NCI-H146 treated with DMSO at 0.1 percent for 48 hours (cell line): Measurements from ENCODE around the gene EBLN1.

Source experiments
- DNase-seq: peaks from one replicate; lab custom pipeline; 2025; ENCODE audit not compliant: unreplicated experiment; lab: John Stamatoyannopoulos, UW

Gene EBLN1

DNA sequence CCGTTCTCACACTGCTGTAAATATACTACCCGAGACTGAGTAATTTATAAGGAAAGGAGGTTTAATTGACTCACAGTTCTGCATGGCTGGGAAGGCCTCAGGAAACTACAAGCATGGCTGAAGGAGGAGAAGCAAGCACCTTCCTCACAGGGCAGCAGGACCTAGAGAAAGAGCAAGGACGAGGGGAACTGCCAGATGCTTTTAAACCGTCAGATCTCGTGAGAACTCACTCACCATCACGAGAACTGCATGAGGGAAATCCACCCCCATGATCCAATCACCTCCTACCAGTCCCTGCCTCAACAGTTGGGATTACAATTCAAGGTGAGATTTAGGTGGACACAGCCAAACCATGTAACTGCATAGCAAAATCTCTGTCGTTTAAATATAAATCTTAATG is at the start of gene EBLN1:
EBLN1 (minus strand) TSS at position 174 of the 400 bp plus-strand sequence. CDS start 8,032 bp downstream, outside the sequence.
- no peak for DNase-seq

DNA sequence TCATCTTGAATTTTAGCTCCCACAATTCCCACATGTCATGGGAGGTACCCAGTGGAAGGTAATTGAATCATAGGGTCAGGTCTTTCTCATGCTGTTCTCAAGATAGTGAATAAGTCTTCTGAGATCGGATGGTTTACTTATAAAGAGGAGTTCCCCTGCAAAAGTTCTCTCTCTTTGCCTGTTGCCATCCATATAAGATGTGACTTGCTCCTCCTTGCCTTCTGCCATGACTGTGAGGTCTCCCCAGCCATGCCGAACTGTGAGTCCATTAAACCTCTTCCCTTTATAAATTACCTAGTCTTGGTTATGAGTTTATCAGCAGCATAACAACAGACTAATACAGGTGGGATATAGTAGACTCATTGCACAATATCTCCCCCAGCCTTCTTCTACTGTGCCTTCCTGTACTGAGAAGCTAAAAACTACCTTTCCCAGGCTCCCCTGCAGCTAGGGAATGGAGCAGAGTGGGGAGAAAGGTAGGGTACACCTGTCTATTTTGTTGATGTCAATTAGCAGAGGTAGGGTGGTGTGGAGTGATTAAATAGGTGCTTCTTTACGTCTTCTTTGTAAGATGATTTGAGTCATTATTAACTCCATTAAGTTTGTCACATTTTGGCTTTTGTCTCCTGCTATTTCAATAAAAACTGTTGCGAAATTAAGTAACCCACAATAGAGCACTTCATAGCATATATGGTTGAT is 48.2 kb upstream of the EBLN1 start:
- DNase-seq, result no peak

DNA sequence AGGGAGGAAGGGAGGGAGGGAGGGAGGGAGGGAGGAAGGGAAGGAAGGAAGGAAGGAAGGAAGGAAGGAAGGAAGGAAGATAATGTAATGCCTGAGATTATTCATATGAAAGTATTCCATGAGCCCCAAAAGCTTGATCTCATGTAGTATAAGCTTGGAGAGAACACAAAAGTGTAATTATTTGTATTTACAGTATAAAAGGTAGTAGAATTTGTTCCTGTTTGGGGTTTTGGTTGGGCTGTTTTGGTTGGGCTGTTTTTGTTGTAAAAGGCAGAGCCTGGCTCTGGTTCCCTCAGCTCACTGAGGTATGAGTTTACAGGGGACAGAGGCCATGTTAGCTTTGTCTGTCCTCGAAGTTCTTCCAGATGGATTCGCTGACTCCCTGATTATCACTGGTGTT is 45.3 kb upstream of the EBLN1 start:
- DNase-seq, result no peak

DNA sequence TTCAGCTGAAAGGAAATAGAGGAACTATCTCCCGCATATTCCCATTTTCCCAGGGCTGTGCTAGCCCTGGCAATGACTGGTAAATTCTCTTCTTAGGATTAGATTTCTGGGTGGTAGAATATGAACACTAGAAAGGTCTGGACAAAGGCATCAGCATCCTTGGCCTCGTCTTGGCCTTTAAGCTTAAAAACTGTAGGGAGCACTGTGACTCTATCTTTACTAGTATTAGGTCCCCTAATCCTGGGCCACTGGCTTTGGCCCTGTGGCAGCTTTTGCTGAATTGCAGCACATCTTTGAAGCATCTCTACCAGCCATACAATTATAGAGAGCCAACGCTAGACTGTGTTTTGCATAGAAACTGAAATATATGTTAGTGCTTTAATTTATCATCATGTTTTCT is 41.5 kb upstream of the EBLN1 start:
- DNase-seq, result no peak

DNA sequence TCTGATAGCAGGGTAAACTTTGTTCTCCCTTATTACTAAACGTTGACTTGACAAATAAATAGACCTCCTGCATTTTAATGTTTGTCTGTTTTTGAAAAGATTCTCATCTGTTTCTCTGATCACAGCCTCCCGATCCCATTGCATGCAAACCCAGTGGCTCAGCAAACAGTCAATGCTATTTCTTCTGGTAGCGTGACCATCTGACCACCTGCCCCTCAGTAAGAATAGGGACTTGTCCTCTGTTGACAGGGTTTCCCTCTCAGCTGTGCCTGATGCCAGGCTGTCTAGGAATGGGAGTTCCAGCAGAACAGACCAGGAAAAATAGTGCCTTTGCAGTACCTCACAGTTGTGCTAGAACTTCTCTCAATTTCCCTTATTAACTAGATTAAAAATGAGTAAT is 40.7 kb upstream of the EBLN1 start:
- DNase-seq, result no peak

DNA sequence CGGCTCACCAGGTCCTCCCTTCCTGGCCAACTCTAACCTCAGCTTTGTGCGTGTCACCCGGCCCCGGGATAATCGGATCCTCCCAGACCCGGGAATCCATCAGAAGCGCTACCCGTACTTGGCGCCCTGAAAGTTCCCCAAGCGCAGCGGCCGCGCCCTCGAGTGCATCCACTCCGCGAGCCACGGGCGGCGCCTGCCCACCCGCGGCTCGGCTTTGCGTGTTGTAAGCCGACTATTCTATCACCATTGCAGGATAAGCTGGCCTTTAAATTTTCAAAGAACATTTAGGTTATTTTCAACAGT is 35.7 kb upstream of the EBLN1 start:
- DNase-seq, result no peak

DNA sequence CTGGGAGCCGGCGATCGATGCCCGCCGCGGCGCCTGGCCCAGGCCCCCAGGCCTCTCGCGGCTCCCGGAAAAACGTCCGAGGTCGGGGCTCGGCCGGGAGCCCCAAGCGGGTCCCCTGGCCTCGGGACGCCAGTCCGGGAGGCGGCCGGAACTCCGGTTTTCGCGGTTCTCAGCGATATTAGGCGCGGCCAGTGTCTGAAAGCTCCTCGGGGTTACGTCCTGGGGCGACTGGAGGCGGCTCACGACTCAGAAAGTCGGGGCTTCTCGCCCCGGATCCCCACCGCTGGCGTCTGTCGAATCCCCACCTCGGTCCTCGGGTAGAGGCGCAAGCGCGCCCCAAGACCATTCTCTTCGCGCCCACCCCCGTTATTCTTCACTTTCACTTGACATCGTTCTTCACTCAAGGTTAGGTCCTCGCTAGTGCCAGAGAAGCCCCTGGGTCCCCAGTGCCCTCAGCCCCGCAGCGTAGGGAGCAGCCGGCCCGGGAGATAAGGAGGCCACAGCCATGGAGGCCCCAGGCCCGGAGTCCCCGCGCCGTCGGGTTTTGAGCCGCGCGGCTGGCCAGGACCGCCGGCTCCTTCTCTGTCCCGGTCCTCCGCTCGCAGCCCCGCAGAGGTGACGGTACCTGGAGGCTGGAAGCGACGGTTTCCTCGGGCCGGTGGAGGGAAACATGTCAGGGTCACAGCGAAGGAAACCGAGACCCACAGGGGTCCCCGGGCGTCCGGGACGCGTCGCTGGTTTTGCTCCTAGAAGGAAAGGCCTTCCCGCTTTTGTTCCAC is 35.2 kb upstream of the EBLN1 start:
- DNase-seq, result no peak

DNA sequence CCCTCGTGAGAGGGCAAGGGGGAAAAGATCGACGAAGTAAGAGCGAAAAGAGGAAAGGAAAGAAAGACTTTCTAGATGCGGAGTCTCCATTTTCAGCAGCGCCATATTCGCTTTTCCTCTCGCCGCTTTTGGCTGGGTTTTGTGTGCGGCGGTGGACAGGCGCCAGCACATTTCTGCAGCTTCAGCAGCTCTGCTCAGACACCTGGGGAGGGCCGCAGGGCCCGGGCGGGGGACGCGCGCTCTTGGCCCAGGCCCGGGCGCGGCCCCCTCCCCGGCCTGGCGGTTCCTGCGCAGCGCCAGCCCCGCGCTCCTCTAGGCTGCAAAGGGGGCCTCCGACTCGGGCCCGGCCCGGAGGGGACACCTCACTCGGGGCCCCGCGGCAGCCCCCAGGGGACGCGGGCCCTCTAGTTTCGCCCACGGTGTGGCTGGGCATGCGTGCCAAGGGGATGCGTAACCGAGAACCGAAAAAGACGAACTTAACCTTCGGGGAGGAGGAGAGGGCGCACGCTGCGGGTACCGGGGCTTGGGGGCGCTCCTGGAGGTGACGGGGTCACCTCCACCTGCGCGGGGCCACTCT is 34.5 kb upstream of the EBLN1 start:
- DNase-seq, result no peak

DNA sequence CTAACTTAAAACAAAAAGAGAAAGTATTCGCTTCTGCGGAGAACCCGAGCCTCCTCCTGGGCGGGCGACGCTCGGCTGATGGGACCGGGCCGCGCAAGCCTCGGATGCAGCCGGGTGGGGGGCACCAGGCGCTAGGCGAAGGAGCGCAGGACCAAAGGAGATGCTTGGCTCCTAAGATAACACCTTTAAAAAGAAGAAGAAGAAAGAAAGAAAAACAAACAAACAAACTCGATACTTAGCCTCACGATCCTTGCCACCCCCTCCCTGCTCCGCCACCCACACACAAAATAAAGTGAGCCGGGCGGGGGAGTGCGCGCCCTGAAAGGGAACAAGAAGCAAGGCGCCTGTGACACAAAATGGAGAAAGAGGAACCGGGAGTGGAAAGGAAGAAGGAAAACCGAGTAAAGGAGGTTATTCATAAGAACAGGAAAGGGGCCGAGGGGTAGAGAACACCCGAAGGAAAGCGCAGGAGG is 34.0 kb upstream of the EBLN1 start:
- DNase-seq, result peak; percentile 24

DNA sequence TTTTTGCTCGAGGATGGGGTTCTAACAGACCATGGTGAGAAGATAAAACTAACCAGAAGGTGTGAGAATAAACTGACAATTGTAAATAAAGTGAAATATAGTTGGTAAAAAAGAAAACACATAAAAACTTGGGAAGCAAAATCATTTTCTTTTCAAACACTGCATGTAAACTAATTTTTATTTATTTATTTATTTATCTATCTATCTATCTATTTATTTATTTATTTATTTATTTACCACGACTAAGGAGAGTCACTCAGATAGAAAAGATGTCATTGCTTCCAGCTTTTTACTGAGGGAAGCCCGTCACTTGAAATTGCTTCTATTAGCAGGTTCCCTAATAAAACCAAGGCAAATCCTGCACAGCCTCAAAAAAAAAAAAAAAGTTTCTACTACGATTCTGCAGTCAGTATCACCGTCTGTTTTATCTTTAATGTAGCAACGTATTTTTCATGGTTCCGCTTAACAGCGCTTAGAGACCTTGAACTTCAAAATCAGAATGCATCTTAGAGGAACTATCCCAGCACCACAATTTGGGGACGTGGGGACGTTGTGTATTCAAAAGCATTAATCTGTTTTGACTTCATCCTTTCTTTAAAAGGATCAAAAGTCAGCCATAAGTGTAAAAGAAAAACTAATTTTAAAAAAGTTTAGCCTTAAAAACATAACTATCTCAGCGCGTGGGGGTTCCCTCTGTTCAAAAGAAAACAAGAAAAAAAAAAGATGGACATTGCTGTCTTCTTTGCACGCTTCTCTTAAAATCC is 33.3 kb upstream of the EBLN1 start:
- DNase-seq, result no peak

DNA sequence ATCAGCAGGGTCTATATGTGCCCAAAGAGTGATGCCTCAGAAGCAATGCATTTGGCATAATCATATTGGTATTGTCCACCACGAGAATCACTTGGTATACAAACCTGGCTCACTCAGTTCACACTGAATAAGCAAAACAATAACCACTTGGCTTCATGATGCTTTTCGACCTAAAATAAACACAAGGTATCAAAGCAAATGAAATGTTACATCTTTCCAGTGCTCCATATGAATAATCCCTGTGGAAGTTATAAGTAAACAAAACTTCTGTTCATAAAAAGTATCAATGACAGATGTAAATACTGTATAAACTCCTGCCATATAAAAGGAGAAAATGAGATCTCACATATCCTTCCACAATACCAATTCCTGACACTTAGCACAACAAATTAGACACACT is 29.8 kb upstream of the EBLN1 start:
- DNase-seq, result no peak

DNA sequence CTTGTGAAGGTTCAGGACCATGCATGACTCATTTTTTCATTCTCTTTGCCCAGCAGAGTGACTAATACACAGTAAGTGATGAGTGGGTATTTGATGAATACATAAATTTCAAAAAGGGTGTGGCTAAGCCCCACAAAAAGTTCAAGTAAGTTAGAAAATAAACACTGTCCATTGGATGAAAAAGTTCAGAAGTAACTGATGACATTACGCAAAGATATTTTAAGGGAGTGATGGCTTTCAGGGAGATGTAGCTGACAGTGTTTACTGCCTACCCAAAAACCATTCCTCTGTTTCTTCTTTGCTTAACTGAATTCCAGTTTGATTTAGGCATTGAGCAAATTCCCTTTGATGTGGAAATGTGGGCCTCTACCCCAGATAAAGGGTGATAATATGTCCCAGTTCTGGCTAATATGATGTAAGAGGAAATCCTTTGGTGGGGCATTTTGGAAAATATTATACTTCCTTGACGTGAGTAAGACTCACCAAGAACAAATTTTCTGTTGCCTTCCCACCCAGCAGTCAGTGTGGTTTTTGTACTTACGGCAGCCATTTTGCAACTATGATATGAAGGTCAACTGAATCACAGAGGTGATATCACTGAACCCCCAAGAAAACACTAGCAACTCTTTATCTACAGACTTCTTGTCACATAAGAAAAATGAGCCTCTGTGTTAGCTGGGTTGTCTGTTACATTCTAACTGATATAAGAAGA is 29.0 kb upstream of the EBLN1 start:
- no peak for DNase-seq

DNA sequence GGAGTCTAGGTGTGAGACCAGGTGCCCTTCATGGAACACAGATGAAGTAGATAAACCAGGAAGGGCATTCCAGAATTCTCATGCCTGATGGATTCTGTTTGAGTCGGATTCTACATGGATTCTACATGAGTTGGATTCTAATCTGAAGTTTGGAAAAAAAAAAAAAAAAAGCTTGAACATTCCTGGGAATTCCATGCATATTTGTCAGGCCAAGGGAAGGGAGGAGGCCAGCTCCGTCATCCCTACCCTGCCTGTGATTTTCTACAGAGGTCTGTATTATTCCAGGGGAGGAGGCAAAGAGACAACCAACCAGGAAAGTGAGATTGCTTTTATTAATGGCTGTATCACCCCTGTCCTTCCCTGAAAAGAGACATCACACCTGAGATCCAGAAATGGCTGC is 27.8 kb upstream of the EBLN1 start:
- no peak for DNase-seq

DNA sequence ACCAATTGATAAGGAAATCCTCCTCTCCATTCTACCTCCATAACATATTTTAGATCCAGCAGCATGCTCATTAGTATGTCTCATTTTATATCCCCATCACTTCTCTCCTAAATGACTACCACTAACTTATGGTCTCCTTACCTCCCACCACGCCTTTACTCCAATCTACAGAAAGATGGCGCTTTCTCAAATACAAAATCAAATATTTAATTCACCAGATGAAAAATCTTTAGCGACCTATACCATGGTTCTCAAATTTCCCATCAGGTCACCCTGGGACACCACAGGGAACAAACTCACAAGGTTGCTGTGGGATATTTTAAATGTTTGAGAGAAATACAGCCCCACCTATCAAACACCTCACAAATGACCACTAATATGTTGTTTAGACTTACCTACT is 27.0 kb upstream of the EBLN1 start:
- DNase-seq, result no peak

DNA sequence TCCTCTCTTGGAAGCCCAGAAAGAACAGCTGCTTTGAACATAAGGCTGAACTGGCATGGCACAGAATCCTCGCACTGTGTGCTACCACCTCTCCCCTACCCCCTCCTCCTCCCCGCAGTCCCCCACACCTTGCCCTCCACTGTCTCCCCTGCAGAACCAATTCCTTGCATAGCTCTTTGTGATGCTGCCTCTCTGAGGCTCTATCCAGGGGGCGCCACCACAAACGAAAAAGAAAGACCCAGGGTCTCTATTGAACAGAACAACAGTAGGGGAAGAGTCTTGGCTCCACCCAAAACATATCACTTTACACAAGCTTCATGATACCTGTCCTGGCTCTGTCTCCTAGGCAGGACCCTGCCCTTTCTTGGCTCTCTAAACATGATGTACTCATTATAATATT is 26.2 kb upstream of the EBLN1 start:
- DNase-seq, result no peak

DNA sequence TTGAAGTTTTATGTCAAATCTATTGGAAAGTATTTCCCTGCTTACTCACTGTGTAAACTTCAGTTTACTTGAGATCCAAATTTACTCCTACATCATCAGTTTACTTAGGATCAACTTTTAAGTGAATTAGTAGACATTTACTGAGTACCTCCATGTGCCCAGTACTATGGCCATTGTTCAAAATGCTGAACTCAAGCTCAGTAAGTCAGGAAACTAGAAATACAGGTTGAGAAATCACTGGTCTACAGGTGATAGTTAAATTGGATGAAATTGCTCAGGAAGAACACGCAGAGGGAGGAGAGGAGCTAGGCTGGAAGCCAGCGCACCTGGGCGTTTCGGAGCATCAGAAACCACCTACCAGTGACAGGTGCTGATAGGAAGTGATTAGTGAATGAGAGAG is 25.5 kb upstream of the EBLN1 start:
- DNase-seq, result no peak

DNA sequence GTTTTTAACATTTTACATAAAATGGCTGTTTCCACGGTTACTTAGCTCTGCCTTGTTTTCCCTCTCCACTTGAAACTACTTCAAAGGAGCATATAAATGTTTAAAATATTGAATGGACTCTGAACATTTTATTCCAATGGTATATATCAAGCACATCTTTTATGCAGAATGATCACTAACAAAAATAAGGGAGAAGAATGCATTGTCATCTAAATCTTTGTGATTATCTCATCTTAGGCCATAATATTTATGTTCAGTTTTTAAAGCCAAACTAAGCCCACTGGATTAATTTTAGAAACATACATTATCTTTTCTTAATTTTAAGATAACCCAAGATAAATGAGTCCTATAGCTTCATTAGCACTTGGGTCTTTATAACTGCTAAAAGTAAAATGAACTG is 13.4 kb upstream of the EBLN1 start:
- DNase-seq, result no peak

DNA sequence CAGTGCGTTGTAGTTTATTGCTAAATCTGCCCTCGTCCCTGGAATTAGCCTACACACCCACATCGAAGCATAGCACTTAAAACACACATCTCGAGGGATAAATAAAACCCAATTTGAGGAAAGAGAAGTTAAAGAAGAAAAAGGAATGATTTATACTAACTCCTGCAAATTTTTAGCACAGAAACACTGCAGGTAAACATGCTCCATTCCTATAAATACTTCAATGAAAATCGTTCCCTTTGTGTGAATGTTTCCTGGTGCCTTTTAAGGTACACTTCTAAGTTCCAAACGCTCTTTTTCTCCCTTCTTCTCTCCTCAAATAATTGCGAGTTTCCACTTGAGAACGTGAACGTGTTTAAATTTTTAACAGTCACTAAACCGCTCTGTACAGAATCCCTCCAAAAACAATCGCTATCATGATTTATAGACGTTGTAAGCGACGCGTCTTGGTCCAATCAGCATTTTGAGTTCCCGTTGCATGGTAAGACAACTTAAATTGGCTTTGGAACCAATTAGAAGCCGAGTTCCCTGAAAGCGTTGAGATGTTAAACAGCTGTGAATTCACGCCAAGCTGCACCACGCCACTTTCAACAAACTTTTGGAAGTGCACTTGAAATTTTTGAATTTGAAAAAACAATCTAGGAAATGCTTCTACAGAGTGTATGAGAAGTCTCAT is 12.5 kb upstream of the EBLN1 start:
- DNase-seq, result peak; percentile 14

DNA sequence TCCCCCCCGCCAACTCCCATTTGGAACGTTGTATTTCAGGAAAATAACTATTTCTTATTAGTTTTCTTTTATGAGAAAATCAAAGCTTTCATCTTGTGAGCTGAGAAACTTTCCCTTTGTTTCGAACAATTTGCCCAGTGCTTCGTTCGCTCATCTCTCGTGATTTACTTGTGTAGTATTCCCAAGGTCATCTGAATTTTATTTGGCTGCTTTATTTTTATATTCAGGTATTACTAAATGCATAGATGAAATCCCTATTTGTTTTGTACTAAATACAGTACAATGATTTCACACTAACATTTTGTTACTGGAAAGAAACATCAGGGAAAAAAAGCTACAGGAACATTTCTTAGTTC is 12.0 kb upstream of the EBLN1 start:
- no peak for DNase-seq

DNA sequence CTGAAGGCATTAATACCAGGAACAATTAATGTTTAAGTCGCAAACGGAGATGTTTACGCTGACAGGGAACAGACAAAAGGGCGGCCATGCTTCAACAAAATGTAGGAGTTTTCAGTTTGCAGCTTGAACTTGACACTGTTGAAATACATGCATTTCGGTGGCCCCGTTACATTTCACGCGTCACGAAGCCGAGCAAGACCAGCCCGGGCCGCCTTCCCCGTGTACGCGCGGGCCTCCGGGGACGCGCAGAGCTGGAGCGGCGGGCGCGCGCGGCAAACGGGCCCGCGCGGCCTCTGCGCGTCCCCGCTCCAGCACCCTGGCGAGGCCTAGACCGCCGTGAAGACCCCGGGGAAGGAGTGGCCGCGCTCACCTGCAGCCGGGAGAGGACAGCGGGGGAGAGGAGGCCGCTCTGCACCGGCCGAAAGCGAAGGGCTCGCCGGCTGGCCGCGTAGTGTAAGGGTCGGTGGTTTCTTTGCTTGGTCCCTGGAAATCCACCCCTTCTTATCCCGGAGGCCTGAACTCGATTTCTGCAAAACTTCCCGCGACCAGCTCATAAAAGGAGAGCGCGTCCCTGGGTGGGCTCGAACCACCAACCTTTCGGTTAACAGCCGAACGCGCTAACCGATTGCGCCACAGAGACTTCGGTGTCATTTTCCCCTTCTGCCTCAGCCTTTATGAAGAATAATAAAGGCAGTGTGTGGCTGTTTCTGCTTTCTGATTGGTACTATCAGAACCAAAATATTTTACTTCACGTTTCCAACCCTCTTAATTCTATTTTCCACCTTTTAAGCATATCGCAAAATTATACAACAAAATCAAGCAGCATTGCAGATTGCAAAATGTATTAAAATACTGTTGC is 11.4 kb upstream of the EBLN1 start:
- DNase-seq, result peak; percentile 91
